HG02759 (cell line): ENCODE results near the gene HMCN2.

ENCODE experiments used
- ATAC-seq: cut with Tn5 transposase; IDR thresholded peaks from one replicate; pipeline ENCODE4 v1.9.1; 2021; ENCODE audit warnings: mild to moderate bottlenecking, moderate library complexity; ENCODE audit not compliant: unreplicated experiment

Gene HMCN2, protein sequence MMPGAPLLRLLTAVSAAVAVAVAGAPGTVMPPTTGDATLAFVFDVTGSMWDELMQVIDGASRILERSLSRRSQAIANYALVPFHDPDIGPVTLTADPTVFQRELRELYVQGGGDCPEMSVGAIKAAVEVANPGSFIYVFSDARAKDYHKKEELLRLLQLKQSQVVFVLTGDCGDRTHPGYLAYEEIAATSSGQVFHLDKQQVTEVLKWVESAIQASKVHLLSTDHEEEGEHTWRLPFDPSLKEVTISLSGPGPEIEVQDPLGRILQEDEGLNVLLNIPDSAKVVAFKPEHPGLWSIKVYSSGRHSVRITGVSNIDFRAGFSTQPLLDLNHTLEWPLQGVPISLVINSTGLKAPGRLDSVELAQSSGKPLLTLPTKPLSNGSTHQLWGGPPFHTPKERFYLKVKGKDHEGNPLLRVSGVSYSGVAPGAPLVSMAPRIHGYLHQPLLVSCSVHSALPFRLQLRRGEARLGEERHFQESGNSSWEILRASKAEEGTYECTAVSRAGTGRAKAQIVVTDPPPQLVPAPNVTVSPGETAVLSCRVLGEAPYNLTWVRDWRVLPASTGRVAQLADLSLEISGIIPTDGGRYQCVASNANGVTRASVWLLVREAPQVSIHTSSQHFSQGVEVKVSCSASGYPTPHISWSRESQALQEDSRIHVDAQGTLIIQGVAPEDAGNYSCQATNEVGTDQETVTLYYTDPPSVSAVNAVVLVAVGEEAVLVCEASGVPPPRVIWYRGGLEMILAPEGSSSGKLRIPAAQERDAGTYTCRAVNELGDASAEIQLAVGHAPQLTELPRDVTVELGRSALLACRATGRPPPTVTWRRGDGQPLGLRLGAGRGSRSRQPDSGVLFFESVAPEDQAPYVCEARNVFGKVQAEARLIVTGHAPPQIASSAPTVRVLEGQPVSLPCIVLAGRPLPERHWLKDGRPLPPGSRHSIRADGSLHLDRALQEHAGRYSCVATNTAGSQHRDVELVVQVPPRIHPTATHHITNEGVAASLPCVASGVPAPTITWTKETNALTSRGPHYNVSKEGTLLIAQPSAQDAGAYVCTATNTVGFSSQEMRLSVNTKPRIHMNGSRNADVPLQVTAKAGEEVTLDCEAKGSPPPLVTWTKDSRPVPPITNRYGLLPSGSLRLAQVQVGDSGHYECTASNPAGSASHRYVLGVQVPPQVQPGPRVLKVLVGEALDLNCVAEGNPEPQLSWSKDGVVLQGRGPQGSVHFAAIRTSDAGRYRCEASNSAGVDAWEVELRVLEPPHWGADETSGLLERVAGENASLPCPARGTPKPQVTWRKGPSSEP (N-terminal part only)

GRCh38 chr9:130265431-130266235, at the start of gene HMCN2:
Gene HMCN2, plus strand, starts transcription at chr9:130265760. Its CDS starts 119 bp downstream, at chr9:130265879.
- no peak for ATAC-seq

DNA sequence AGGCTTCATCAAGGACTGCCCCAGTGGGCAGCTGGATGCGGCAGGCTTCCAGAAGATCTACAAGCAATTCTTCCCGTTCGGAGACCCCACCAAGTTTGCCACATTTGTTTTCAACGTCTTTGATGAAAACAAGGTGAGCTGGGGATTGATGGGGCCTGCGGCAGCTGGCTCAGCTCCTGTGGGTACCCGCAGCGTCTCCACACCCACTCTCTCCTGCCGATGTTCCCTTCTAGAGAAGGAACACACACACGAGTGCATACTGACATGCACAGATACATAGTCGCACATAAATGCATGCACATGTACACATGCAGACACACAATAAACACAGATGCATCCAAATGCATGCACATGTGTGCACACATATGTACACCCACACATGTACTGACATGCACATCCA, 47.7 kb upstream of the HMCN2 start:
- no peak for ATAC-seq

DNA sequence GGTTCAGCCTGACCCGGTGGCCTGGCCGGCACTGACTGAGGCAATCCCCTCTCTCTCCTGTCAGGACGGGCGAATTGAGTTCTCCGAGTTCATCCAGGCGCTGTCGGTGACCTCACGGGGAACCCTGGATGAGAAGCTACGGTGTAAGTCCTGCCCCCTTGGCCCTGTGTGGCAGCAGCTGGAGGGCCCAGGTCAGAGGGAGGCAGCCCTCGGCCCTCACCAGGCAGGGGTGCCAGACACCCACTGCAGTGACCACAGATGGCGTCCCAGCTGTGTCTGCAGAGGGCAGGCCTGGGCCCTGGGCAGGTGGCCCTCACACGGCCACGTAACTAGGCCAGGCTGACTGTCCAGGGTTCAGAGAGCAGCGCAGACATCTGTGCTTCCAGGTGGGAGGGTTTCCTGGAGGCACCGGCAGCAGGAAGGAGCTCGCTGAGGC, 45.9 kb upstream of the HMCN2 start:
- ATAC-seq = no peak

DNA sequence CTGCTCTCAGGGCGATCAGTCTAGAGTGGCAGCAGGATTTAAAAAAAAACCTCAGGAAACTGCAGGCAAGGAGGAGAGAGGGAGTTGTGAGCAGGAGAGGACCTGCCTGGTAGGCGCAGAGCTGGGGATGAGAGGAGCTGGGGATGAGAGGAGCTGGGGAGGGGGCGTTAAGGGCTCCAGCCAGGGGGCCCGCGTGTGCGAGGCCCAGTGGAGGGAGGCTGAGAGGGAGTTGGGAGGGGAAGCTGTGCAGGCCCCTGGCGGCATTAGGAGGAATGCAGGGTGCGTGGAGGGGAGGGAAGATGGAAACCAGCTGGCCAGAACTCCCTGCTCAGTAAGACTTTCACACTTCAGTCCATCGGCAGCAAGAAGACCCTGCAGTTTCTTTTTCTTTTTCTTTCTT, 45.2 kb upstream of the HMCN2 start:
- no peak for ATAC-seq

DNA sequence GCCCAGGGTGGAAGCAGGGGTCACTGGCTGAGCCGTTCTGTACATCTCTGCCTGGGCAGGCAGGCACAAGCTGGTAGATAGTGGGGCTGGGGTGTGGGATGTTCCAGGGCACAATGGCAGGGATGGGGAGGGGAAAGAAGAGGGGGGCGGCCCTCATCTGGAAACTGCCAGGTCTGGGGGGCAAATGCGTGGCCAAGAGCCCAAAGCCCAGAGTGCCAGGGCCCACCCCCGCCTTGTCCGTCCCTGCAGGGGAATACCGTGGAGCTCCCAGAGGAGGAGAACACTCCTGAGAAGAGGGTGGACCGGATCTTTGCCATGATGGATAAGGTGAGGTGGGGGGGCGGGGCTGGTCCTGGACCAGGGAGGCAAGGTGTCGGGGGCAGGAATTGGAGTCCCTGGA, 42.7 kb upstream of the HMCN2 start:
- ATAC-seq = no peak

GRCh38 chr9:130225071-130225470, 40.5 kb upstream of the HMCN2 start:
- no peak for ATAC-seq

- ATAC-seq = no peak
These were observed 40.0 kb upstream of the HMCN2 start for GRCh38 chr9:130225586-130225985.

GRCh38 chr9:130226112-130226511, 39.4 kb upstream of the HMCN2 start:
- no peak for ATAC-seq

DNA sequence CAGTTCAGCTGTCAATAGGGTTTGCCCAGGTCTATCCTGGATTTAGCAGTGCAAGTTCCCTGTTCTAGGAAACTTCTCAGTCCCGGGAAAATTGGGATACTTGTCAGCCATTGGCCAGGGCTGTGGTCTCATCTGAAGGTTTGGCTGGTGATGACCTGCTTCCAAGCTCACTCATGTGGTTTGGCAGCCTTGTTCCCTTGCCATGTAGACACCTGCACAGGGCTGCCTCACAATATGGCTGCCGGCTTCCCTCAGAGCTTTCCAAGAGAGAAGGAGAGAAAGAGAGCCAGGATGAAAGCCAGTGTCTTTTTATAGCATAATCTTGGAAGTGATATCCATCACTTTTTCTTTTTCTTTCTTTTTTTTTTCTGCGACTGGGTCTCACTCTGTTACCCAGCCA, 37.7 kb upstream of the HMCN2 start:
- no peak for ATAC-seq

DNA sequence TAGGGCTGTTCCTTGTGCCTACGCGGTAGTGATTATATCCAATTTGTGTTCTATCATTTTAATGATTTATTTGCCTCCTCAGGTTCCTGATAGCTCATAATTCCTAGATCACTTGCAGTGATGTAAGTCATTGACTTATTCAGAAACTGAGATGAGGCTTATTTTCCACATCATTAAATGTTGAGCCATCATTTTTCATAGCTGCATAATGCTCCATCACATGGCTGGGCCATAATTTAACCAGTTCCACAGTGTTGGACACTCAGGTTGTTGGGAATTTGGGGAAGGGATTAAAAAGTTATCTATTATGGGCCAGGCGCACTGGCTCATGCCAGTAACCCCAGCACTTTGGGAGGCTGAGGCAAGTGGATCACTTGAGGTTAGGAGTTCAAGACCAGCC, 35.8 kb upstream of the HMCN2 start:
- ATAC-seq = no peak

DNA sequence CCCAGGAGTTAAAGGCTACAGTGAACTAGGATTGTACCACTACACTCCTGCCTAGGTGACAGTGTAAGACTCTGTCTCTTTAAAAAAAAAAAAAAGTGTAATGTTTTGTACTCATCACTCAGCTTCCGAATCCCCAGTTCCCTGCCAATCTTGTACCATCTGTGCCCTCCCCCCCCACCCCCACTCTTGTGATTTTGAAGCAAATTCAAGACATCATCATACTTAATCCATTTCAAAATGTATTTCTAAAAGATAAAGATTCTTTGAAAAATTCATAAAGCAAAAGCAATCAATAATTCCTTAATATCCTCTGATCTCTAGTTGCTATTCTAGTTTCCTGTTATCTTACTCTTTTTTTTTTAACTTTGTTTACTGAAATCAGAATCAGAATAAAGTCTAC, 34.9 kb upstream of the HMCN2 start:
- no peak for ATAC-seq

DNA sequence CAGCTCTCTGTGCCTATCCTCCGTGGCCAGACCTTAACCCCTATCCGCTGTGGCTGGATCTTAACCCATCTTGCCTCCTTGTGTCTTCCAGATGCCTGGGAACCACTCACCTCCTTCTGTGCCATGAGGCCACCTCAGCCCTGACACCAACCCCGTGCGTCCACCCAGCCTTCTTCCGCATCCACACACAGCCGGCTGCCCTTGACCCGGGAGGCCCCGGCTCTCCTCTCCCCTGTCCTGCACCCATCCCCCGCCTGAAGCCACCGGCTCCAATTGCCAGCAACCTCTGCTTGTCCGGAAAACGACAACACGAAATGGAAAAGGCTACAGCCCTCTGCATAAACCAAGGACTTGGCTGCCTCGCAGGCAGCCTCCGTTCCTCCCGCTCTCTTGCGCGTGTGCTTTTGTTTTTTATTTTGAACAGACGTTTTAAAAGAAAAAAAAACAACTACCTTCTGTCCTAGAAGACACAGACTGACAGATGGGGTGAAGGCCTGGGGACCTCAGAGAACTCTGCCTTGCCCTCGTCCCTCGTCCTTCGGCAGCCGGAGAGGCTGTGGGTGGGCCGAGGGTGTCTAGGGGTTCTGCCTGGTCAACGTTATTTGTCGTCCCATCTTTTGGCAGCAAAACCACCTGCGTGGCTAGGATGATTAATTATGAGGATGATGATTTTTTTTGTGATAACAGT, 32.5 kb upstream of the HMCN2 start:
- ATAC-seq = no peak

GRCh38 chr9:130233587-130233945, 32.0 kb upstream of the HMCN2 start:
- ATAC-seq = no peak

DNA sequence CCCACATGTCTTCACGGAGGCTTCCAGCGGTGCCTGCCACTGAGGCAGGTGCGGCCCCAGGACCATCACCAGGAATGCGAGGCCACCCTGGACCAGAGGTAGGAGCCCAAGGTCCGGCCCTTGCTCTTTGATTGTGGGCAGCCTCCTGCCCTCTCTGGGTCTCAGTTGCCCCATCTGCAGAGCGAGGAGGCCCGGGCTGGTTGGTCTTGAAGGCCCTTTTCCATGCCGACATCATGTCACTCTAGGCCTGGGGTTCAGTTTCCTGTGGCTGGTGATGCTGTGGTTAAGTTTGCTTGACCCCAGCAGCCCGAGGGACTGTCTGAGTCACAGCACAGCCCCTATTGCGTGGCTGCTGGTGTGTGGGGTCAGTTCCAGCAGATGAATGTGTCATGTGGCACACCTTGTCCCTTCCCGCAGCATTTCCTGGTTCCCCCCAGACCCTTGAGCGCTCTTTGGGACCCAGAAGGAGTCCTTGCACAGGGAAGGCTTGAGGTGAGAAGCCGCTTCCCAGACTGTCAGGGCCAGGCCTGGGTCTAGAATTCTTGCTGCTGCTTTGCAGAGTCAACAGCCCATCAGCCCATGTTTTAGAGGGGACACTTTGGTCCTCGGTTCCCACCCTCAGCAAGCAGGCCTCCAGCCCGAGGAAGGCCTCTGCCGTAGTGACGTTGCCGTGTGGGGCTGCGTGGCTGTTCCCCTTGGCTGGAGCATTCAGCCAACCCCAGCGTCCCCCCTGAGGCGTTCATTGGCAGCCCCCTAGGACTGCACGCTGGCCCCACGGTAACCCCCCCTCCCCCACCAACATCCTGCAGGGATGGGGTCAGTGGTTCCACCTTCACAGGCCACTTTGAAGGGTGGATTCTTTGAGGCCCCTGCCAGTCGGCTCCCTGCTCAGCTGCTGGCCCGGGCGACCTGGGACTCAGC, 31.0 kb upstream of the HMCN2 start:
- no peak for ATAC-seq

DNA sequence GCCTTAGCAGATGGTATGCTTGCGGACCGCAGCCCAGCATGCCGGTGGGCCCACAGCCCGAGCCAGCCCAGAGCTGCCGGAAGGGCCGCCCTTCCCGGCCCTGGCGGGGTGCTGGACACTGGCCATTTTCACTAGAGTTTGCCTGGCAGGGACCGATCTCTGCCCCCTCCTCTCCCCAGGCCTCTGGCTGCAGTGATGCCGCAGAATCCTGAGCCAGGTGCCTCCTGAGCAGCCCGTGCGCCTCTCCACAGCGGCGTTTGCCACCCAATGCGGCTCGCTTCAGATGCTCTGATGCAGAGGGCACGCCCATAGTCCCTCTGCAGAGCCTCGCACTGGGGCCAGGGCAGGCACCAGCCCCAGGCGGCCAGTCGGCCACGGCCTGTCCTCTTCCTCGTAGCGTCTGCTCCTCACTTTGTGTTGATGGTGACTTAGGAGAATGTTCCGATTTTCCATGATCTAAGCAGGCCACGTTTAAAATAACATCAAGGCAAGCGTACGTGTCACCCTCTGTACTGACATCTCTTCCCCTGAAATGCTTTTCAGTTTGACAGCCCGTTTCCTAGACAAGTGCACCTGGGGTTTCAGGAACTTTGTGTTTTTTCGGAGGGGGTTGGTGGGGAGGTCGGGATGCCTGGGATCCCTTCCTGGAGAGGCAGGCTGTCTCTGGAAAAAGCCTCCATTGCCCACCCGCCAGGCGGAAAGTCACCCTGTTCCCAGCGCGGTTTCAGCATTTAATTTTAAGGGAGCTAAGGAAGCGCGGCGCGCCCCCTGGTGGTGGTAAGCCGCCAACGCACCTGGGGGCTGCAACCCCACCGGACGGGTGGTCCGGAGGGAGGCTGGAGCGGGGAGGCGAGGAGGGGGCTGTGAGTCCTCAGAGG, 29.8 kb upstream of the HMCN2 start:
- no peak for ATAC-seq

- ATAC-seq = no peak
These were observed 29.0 kb upstream of the HMCN2 start for GRCh38 chr9:130236436-130236985.

- no peak for ATAC-seq
These were observed 28.5 kb upstream of the HMCN2 start for GRCh38 chr9:130237076-130237475.
